ENCODE measurements around the gene CHRNE.
A peak's percentile ranks its signal among the peaks of the same experiment; 100 is the strongest.
"Not testable (repeated sequence)": the region's sequence is repeated elsewhere in the genome, so short reads cannot be mapped to it uniquely, and the experiment has no call there.

Gene CHRNE

DNA sequence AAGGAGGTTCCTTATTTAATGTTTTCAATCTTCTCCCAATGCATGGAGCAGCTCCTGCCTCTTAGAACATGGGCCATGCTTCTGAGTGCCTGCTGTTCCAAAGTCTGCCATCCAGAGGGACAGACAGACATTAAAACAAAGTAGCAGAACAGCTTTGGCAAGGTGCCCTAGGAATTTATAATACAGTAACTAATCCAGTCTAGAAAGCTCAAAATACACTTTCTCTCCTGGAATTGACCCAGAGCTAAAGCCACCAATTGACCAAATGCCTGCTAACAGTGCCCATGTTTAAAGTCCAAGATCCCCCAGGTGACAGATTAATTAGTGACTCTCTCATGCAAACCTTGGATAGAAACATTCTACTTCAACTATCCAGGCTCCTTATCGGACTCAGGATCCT is 11.1 kb upstream of the CHRNE start:
- TF ChIP-seq, protein P1, sequence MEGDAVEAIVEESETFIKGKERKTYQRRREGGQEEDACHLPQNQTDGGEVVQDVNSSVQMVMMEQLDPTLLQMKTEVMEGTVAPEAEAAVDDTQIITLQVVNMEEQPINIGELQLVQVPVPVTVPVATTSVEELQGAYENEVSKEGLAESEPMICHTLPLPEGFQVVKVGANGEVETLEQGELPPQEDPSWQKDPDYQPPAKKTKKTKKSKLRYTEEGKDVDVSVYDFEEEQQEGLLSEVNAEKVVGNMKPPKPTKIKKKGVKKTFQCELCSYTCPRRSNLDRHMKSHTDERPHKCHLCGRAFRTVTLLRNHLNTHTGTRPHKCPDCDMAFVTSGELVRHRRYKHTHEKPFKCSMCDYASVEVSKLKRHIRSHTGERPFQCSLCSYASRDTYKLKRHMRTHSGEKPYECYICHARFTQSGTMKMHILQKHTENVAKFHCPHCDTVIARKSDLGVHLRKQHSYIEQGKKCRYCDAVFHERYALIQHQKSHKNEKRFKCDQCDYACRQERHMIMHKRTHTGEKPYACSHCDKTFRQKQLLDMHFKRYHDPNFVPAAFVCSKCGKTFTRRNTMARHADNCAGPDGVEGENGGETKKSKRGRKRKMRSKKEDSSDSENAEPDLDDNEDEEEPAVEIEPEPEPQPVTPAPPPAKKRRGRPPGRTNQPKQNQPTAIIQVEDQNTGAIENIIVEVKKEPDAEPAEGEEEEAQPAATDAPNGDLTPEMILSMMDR (IDR thresholded peaks at IDR 0.05; ENCODE audit: control extremely low read depth, extremely low read depth, low read depth, missing control alignments): no peak
- POLR2A ChIA-PET: no interaction called here
- DNase-seq (ENCODE audit: extremely low spot score): no peak
- CTCF ChIA-PET: interaction anchor here (0.9 to 2.1 kb wide), 4 partner anchors 9 to 67 kb away, joined by 3 to 9 read pairs (median 4); partner anchors contain the start of gene CHRNE

GRCh38 chr17:4908711-4909496 is 6.0 kb upstream of the CHRNE start:
- TF ChIP-seq, protein P1 (IDR thresholded peaks at IDR 0.05; ENCODE audit: control extremely low read depth, extremely low read depth, low read depth, missing control alignments): peak; percentile 81
- ChIA-PET POLR2A (interaction anchor here (0.6 to 1.0 kb wide), 2 partner anchors 31 to 96 kb away, joined by 3 to 5 read pairs; partner anchors contain the start of genes RNF167 and SLC25A11), CTCF (interaction anchor here (0.6 to 2.6 kb wide), 41 partner anchors 9 to 530 kb away, joined by 3 to 30 read pairs (median 4); partner anchors contain the start of genes ARRB2, C17orf107, C1QBP and GLTPD2)
- peak; percentile 87 for DNase-seq (ENCODE audit: extremely low spot score)

DNA sequence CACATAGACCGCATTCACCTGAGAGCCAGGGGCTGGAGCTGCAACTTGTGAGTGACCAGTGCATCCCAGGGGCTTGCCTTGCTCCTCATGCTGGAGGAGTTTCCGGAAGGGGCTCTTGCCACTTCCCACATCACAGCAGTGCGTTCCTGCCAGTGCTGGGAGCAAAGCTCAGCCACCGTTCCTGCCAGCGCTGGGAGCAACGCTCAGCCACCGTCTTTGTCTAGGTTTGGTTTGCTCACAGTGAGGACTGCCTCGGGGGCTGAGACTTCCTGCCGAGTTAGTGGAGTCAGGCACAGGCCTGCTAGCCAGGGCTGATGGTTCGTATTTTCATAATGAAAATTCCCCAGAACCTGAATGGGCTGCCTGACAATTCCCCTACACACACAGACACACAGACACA is 5.4 kb upstream of the CHRNE start:
- TF ChIP-seq, protein P1 (IDR thresholded peaks at IDR 0.05; ENCODE audit: control extremely low read depth, extremely low read depth, low read depth, missing control alignments): no peak
- ChIA-PET POLR2A (interaction anchor here (0.6 kb wide), 1 partner anchor 97 kb away, joined by 3 read pairs; no protein-coding TSS in a partner anchor), CTCF (interaction anchor here (0.6 to 2.6 kb wide), 35 partner anchors 9 to 531 kb away, joined by 3 to 30 read pairs (median 5); partner anchors contain the start of genes ARRB2, C17orf107, C1QBP and GLTPD2)
- DNase-seq (ENCODE audit: extremely low spot score): no peak

GRCh38 chr17:4906642-4907041 is 3.7 kb upstream of the CHRNE start:
- POLR2A ChIA-PET; DNase-seq (ENCODE audit: extremely low spot score): not testable (repeated sequence)
- CTCF ChIA-PET: interaction anchor here (1.0 to 1.4 kb wide), 2 partner anchors 50 to 155 kb away, joined by 3 to 4 read pairs; no protein-coding TSS in a partner anchor

- TF ChIP-seq, protein P1 (IDR thresholded peaks at IDR 0.05; ENCODE audit: control extremely low read depth, extremely low read depth, low read depth, missing control alignments): no peak
- ChIA-PET POLR2A (no interaction called here), CTCF (interaction anchor here (0.9 to 3.0 kb wide), 15 partner anchors 11 to 336 kb away, joined by 3 to 9 read pairs (median 4); partner anchors contain the start of genes GLTPD2 and SPAG7)
- DNase-seq (ENCODE audit: extremely low spot score): no peak
Observed at GRCh38 chr17:4902540-4902939, 358 bp downstream of the CHRNE start.

DNA sequence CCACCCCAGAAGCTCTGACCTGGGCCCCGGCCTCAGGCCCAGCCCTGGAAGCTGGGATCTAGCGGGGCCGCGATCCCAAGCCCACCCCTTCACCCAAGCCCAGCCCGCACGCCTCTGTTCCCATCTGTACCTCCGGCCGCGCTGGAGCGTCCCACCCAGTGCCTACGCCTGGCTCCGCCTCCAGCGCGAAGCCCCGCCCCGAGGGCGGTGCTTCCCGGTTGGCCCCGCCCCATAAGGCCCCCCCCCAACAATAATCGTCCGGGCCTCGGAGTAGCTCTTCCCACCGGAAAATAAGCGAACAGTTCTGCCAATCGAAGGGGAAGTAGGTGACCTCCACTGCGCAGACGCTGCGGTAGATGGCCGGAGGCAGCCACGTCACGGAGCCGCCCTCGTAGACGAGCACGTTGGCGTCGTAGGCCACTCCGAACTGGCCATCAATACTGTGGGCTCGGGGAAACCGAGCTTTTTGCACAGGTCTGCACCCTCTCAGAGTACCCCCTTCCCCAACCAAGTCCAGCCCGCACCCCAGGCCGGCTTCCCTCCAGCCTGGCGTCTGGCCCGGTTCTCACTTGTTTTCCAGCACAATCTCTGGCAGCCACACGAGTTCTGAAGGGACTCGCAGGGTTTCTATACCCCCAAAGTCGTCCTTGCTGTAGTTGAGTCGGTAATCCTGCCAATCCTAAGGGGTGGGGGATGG is 1.1 kb downstream of the CHRNE start:
- CTCF ChIA-PET: interaction anchor here (1.6 to 3.0 kb wide), 6 partner anchors 16 to 194 kb away, joined by 4 to 7 read pairs (median 5); partner anchors contain the start of genes GLTPD2 and SPAG7
- POLR2A ChIA-PET: interaction anchor here (0.6 kb wide), 1 partner anchor 341 kb away, joined by 3 read pairs; no protein-coding TSS in a partner anchor
- DNase-seq (ENCODE audit: extremely low spot score): peak; percentile 57

More for the DNA sequence above, 1.1 kb downstream of the CHRNE start:
- TF ChIP-seq, protein P1 (IDR thresholded peaks at IDR 0.05; ENCODE audit: control extremely low read depth, extremely low read depth, low read depth, missing control alignments): no peak
